Lower lobe of right lung (tissue), 2 donors: ENCODE data around the gene GFAP. TPM values are rescaled to one million over a fixed set of nuclear protein-coding genes. Genes with fewer than 3 reads are reported as not detected.

ENCODE experiments used
- ATAC-seq, 2 donors: fragments of 200-7000 bp; cut with Tn5 transposase; one replicate each; pipeline ENCODE4 v1.9.1; 2020 to 2022; ENCODE audit warnings: mild to moderate bottlenecking in 2 of 2, moderate library complexity in 2 of 2
- DNase-seq: peaks from one replicate; pipeline ENCODE4 v3.0.0-alpha.2; 2020
- H3K27ac ChIP-seq: fragments of 200-600 bp; one replicate; pipeline ENCODE4 v1.8.0; 2022
- H3K27me3 ChIP-seq: fragments of 200-600 bp; one replicate; pipeline ENCODE4 v1.8.0; 2022; ENCODE audit warnings: low read depth
- H3K36me3 ChIP-seq: fragments of 200-600 bp; one replicate; pipeline ENCODE4 v1.8.0; 2022; ENCODE audit warnings: mild to moderate bottlenecking
- H3K4me1 ChIP-seq: fragments of 200-600 bp; one replicate; pipeline ENCODE4 v1.8.0; 2022
- H3K4me3 ChIP-seq: fragments of 200-600 bp; one replicate; pipeline ENCODE4 v1.8.0; 2022; ENCODE audit warnings: mild to moderate bottlenecking
- H3K9me3 ChIP-seq: fragments of 200-600 bp; one replicate; pipeline ENCODE4 v1.8.0; 2022
- intact Hi-C: fragments of 100-400 bp; cut with DNase I; formaldehyde crosslinking; loops from one replicate; pipeline ENCODE4 v1.11.0; 2022
- total RNA-seq: library from RNA; stranded (reverse); fragmentation: NEBNext Ultra II Directional; extraction: Animal tissue kit (Norgen Biotek cat#: 25700); gene quantifications from one replicate; pipeline ENCODE4 v1.2.1, GENCODE V29; 2021
- TF ChIP-seq, protein P1 (sequence below): fragments of 200-600 bp; IDR thresholded peaks from one replicate; pipeline ENCODE4 v1.8.0; 2022; ENCODE audit warnings: antibody characterized with exemption, mild to moderate bottlenecking
- donor health status: DM: no; HTN: yes; CAD: no; lungs with severe emphysema.

The GFAP gene
- total RNA-seq, 1 donor from 2014 or later: not detected

- TF ChIP-seq, protein P1, sequence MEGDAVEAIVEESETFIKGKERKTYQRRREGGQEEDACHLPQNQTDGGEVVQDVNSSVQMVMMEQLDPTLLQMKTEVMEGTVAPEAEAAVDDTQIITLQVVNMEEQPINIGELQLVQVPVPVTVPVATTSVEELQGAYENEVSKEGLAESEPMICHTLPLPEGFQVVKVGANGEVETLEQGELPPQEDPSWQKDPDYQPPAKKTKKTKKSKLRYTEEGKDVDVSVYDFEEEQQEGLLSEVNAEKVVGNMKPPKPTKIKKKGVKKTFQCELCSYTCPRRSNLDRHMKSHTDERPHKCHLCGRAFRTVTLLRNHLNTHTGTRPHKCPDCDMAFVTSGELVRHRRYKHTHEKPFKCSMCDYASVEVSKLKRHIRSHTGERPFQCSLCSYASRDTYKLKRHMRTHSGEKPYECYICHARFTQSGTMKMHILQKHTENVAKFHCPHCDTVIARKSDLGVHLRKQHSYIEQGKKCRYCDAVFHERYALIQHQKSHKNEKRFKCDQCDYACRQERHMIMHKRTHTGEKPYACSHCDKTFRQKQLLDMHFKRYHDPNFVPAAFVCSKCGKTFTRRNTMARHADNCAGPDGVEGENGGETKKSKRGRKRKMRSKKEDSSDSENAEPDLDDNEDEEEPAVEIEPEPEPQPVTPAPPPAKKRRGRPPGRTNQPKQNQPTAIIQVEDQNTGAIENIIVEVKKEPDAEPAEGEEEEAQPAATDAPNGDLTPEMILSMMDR: peak; percentile 88
- peaks cover 10% of the 10 kb centered on the region for H3K27me3 ChIP-seq
- H3K9me3 ChIP-seq: no peaks in the 10 kb centered on the region
- H3K27ac ChIP-seq: no peak overlapping the region
- intact Hi-C loops: loop anchor here (10.0 kb wide), 1 partner anchor 95 kb away; no protein-coding TSS in a partner anchor
- no peaks in the 10 kb centered on the region for H3K36me3 ChIP-seq
- ATAC-seq (peak; percentile 89 to 91), DNase-seq (peak; percentile 82)
- no peaks in the 10 kb centered on the region for H3K4me1 ChIP-seq
- no peak overlapping the region for H3K4me3 ChIP-seq
These were observed 4.7 kb upstream of the GFAP start for GRCh38 chr17:44919885-44920564.

GRCh38 chr17:44919411-44919810 lies 4.1 kb upstream of the GFAP start:
- no peaks in the 10 kb centered on the region for H3K36me3 ChIP-seq
- H3K4me1 ChIP-seq: no peaks in the 10 kb centered on the region
- no peak for ATAC-seq
- intact Hi-C loops: no loop called here
- no peak overlapping the region for H3K4me3 ChIP-seq
- TF ChIP-seq, protein P1: no peak
- no peak overlapping the region for H3K27ac ChIP-seq
- no peaks in the 10 kb centered on the region for H3K9me3 ChIP-seq
- peak; percentile 3 for DNase-seq
- H3K27me3 ChIP-seq: peaks cover 10% of the 10 kb centered on the region

DNA sequence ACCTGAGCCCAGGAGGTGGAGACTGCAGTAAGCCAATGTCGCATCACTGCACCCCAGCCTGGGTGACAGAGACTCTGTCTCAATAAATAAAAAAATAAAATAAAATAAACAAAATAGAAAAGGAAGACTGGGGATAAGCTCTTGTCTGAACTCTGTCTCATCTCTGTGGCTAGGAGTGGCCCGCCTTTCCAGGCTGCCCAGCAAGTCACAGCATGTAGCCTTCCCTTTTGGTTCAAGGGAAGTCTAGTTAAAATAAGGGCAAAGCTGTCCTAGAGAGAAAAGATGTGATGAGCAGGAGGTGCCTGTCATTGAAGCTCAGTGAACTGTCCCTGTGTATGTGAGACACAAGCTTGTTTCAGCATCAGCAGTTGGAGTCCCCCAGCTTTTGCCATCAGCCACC lies 2.7 kb upstream of the GFAP start:
- DNase-seq (peak; percentile 28), ATAC-seq (no peak)
- Histone ChIP-seq H3K27me3 (peaks cover 14% of the 10 kb centered on the region), H3K27ac (no peak overlapping the region), H3K4me1 (no peaks in the 10 kb centered on the region), H3K36me3 (no peaks in the 10 kb centered on the region), H3K9me3 (no peaks in the 10 kb centered on the region), H3K4me3 (no peak overlapping the region)
- TF ChIP-seq, protein P1: no peak
- intact Hi-C loops: no loop called here

- ATAC-seq (no peak), DNase-seq (peak; percentile 10)
- H3K27ac ChIP-seq: no peak overlapping the region
- no peak overlapping the region for H3K4me3 ChIP-seq
- H3K9me3 ChIP-seq: no peaks in the 10 kb centered on the region
- H3K27me3 ChIP-seq: peaks cover 17% of the 10 kb centered on the region
- intact Hi-C loops: no loop called here
- H3K36me3 ChIP-seq: no peaks in the 10 kb centered on the region
- TF ChIP-seq, protein P1: no peak
- H3K4me1 ChIP-seq: no peaks in the 10 kb centered on the region
These were observed 2.2 kb upstream of the GFAP start for GRCh38 chr17:44917456-44917855.

DNA sequence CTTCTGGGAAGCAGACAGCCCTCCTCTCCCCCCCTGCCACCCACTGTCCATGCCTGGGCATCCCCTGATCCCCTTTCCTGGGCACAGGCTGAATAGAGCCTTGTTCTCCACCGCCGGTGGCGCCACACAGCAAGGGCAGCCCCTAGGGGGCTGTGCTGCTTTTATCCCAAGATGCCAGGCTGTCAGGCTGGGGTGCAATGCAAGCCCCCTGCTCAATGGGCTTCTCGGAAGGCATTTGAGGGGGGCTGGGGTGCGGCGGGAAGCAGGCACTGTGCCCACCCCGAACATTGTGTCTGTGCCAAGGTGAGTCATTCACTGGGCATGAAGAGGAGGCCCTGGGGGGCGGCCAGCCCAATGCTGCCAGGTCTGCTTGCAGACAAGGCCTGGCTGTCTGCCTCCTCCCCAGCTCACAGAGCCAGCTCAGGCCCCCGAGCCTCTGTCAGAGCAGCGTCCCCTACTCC lies 1.5 kb upstream of the GFAP start:
- no peak overlapping the region for H3K4me3 ChIP-seq
- no peaks in the 10 kb centered on the region for H3K36me3 ChIP-seq
- TF ChIP-seq, protein P1: no peak
- H3K27ac ChIP-seq: no peak overlapping the region
- peak in 1 of 2 donors; percentile 23 for ATAC-seq
- H3K27me3 ChIP-seq: peaks cover 22% of the 10 kb centered on the region
- peak; percentile 50 for DNase-seq
- peaks cover under 1% of the 10 kb centered on the region for H3K4me1 ChIP-seq
- H3K9me3 ChIP-seq: no peaks in the 10 kb centered on the region
- intact Hi-C loops: no loop called here
